GM19238 (cell line): ENCODE data around the gene TMX2.
"Not testable (repeated sequence)": the region's sequence is repeated elsewhere in the genome, so short reads cannot be mapped to it uniquely, and the experiment has no call there.

ENCODE experiments used
- DNase-seq: peaks from one replicate; pipeline ENCODE4 v3.0.0; 2011; ENCODE audit warnings: low spot score; ENCODE audit not compliant: insufficient read length

The TMX2 gene

GRCh38 chr11:57713835-57714234 is 1.4 kb downstream of the TMX2 start:
- DNase-seq: no peak

GRCh38 chr11:57716726-57717125 is 4.3 kb downstream of the TMX2 start:
- DNase-seq: not testable (repeated sequence)

- DNase-seq: no peak
Observed at GRCh38 chr11:57727185-57727584, 14.8 kb downstream of the TMX2 start.

- no peak for DNase-seq
Observed at GRCh38 chr11:57728829-57729228, 16.4 kb downstream of the TMX2 start.

- DNase-seq: no peak
Observed at GRCh38 chr11:57729479-57729878, 17.1 kb downstream of the TMX2 start.

GRCh38 chr11:57732661-57733060 is 20.3 kb downstream of the TMX2 start:
- no peak for DNase-seq

GRCh38 chr11:57735619-57736298 is 23.4 kb downstream of the TMX2 start:
- no peak for DNase-seq

- DNase-seq: peak; percentile 89
Observed at GRCh38 chr11:57741132-57742086, 29.0 kb downstream of the TMX2 start, which contains the start of gene SELENOH. SELENOH (plus strand) TSS chr11:57741491; CDS start chr11:57741596, 105 bp downstream.

- no peak for DNase-seq
Observed at GRCh38 chr11:57742087-57742452, 29.7 kb downstream of the TMX2 start.

GRCh38 chr11:57744357-57744756 is 32.0 kb downstream of the TMX2 start:
- DNase-seq: no peak

GRCh38 chr11:57745206-57745605 is 32.8 kb downstream of the TMX2 start:
- no peak for DNase-seq

GRCh38 chr11:57746920-57747319 is 34.5 kb downstream of the TMX2 start:
- DNase-seq: no peak

GRCh38 chr11:57751176-57751575 is 38.8 kb downstream of the TMX2 start:
- no peak for DNase-seq

GRCh38 chr11:57751676-57752253 is 39.4 kb downstream of the TMX2 start, which contains the start of gene BTBD18:
BTBD18 (minus strand) TSS chr11:57751819; CDS start chr11:57751188, 631 bp downstream.
- DNase-seq: no peak

- DNase-seq: no peak
Observed at GRCh38 chr11:57752954-57753353, 40.6 kb downstream of the TMX2 start.

- no peak for DNase-seq
Observed at GRCh38 chr11:57758174-57758573, 45.8 kb downstream of the TMX2 start.

- peak; percentile 82 for DNase-seq
Observed at GRCh38 chr11:57761301-57762234, 49.2 kb downstream of the TMX2 start, which contains the start of gene CTNND1. CTNND1 (plus strand) TSS chr11:57761802; CDS start chr11:57791479, 29,677 bp downstream.

GRCh38 chr11:57762235-57762861 is 50.0 kb downstream of the TMX2 start:
- no peak for DNase-seq

GRCh38 chr11:57763568-57763967 is 51.2 kb downstream of the TMX2 start:
- DNase-seq: no peak

- DNase-seq: no peak
Observed at GRCh38 chr11:57764021-57764420, 51.6 kb downstream of the TMX2 start.
